ENCODE results near the gene MEF2A. TPM values are rescaled to one million over a fixed set of nuclear protein-coding genes. Genes with fewer than 3 reads are reported as not detected.
A peak's percentile ranks its signal among the peaks of the same experiment; 100 is the strongest.

The MEF2A gene
- total and polyA plus RNA-seq, 10 of the 15 experiments (the other 5 are each of a cell fraction or from before 2014, with no cell fraction given): 7.2 to 46.7 (median 35.9) TPM

DNA sequence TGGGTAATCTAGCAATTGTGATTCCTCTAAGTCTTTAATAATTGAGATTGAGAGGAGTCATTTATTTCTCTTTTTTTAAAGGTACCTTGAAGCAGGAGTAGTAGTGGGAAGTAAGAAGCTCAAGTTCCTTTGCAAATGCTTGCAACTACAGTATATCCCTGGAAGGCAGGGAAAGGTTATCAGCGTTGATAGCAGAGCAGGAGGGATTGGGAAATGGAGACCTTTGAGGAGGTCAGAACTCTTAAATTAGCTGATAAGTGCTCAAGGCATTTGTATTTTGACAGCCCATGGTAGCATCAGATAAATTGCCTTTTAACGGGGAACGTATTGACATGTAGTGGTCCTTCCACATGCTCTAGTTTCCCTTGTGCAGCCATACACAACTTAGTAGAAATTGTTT is 47.7 kb downstream of the MEF2A start:
- Histone ChIP-seq H3K36me3 (ENCODE audit: control insufficient read depth in 2 of 2, insufficient read depth in 2 of 2, low read length in 1 of 2) (no peaks in the 10 kb centered on the region), H3K9me3 (replicated peaks; ENCODE audit: control insufficient read depth, insufficient read depth, low read length) (no peaks in the 10 kb centered on the region; the same call in 2 of the 3 replicates), H3K4me2 (ENCODE audit: control insufficient read depth, insufficient read depth) (peak overlapping the region; percentile 7; the same call in 1 of the 2 replicates), H3K9ac (ENCODE audit: control insufficient read depth, insufficient read depth, low read length) (no peak overlapping the region), H2AFZ (ENCODE audit: control insufficient read depth, low read depth, low read length) (no peak overlapping the region), H3K4me3 (no peak overlapping the region), H3K27ac (ENCODE audit: control insufficient read depth, insufficient read depth) (no peak overlapping the region), H3K79me2 (ENCODE audit: control insufficient read depth, insufficient read depth, low read length) (peaks cover 82% of the 10 kb centered on the region), H3K4me1 (ENCODE audit: control insufficient read depth, insufficient read depth, low read length) (peaks cover 20% of the 10 kb centered on the region), H3K27me3 (replicated peaks in 1 of 2; ENCODE audit: control insufficient read depth in 2 of 2, insufficient read depth in 2 of 2, low read length in 1 of 2) (no peaks in the 10 kb centered on the region), H4K20me1 (ENCODE audit: control insufficient read depth, insufficient read depth) (no peaks in the 10 kb centered on the region)
- RAD21 ChIA-PET (ENCODE audit: unreplicated experiment): interaction anchor here (1.6 to 3.1 kb wide), 3 partner anchors 12 to 109 kb away, joined by 3 to 19 read pairs (median 6); no protein-coding TSS in a partner anchor
- no TSS peak for BruUV-seq (replicated peaks)
- ATAC-seq: no peak
- WGBS (ENCODE audit: insufficient coverage, insufficient replicate concordance, low lambda C conversion rate, missing lambda C conversion rate): 88% methylated on average over 3 of the region's 3 CpGs
- POLR2A ChIA-PET: interaction anchor here (1.6 kb wide), 1 partner anchor 13 kb away, joined by 3 read pairs; no protein-coding TSS in a partner anchor
- intact Hi-C loops (cut with micrococcal nuclease; ENCODE audit: unreplicated experiment): loop anchor here (5.0 kb wide), 1 partner anchor 46 kb away; the partner anchor contains the start of gene MEF2A
- DNase-seq (ENCODE audit: low read depth, low spot score): no peak
- TF ChIP-seq CHD4 (IDR thresholded peaks at IDR 0.05) (no peak), ZNF24 (IDR thresholded peaks at IDR 0.05) (no peak), SREBF1 (IDR thresholded peaks at IDR 0.05; ENCODE audit: low read length) (no peak)
- TF ChIP-seq, protein P1, sequence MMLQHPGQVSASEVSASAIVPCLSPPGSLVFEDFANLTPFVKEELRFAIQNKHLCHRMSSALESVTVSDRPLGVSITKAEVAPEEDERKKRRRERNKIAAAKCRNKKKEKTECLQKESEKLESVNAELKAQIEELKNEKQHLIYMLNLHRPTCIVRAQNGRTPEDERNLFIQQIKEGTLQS (IDR thresholded peaks at IDR 0.05; ENCODE audit: borderline replicate concordance, extremely low read depth, low read depth, low read length): no peak
- in situ Hi-C loops (cut with MboI): no loop called here
- FAIRE-seq: no peak
- CTCF ChIA-PET: interaction anchor here (1.0 to 3.3 kb wide), 6 partner anchors 8 to 44 kb away, joined by 3 to 13 read pairs (median 4); no protein-coding TSS in a partner anchor
- SMC1A ChIA-PET (ENCODE audit: uncharacterized antibody, unreplicated experiment): interaction anchor here (0.6 to 2.9 kb wide), 9 partner anchors 13 to 269 kb away, joined by 3 to 18 read pairs (median 4); partner anchors contain the start of gene MEF2A
